NT2/D1 (cell line): ENCODE measurements around the gene BCKDHA.

Source experiments
- SUZ12 ChIP-seq: IDR thresholded peaks from 2 replicates; pipeline ENCODE4 v1.6.1; 2011; ENCODE audit not compliant: insufficient read length, insufficient read depth; ENCODE audit errors: extremely low read depth
- YY1 ChIP-seq: IDR thresholded peaks from 2 replicates; pipeline ENCODE4 v1.6.1; 2011; ENCODE audit not compliant: insufficient read length, insufficient read depth

DNA sequence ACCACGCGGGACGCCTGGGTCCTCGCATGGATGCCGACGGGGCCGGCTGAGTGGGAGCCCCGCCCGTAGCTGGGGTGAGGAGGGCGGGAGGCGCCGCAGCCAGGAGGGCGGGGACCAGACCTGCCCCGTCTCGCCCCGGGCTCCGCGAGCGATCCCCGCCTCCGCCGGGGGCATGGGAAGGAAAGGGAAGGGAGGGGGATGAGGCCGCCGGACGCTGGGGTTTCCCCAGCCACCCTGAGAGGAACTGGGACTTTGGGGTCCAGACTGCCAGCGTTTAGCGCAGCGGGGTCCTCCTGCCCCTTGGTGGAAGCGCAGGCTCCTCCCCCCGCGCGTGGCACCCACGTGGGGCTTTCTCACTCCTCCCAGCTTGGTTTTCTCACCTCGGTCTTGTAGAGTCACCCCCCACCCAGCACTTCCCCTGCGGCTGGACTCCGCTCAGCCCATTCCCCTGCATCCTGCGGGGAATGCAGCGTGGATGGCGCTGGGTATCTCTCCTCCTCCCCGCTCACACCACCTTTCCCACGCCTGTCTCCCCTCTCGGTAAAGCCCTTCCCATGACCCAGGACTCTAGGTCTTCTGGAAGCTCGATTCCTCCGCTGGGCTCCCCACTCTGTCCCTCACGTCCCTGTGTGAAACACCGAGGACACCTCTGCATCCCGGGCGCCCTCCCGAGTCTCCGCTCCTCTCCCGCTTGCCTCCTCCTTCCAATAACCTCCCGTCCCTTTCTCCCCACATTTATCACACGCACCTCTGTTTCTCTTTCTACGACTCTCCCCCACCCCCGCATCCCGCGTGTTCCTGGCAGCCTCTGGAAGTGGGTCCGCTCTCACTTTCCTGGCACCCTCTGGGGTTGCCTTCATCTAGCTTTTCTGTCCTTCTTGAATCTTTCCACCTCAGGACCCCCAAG is 46.0 kb upstream of the BCKDHA start:
- no peak for TF ChIP-seq YY1
- TF ChIP-seq SUZ12 = no peak
